NCI-H82 treated with DMSO at 0.1 percent for 48 hours (cell line): ENCODE data around the gene GLIPR2.
A peak's percentile ranks its signal among the peaks of the same experiment; 100 is the strongest.

Source experiments
- DNase-seq: peaks from one replicate; lab custom pipeline; 2025; ENCODE audit not compliant: unreplicated experiment; lab: John Stamatoyannopoulos, UW

Gene GLIPR2

DNA sequence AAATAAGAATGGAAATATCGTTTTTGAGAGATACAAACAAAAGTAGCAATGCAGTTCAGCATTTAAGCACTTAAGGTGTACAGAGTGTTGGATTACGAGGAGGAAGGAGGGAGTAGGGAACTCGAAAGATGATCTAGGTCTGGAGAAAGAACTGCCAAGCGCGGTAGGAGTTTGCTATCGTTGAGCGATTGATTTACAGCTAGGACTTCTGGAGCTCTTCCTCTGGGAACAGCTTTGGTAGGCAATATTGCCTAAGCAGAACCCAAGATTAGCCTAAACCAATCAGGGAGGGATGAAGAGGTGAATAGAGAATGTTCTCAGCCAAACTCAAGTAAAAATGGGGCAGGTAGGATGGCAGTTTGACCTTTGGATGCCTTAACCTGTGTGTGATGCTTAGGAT, 55.2 kb downstream of the GLIPR2 start:
- DNase-seq, result no peak

DNA sequence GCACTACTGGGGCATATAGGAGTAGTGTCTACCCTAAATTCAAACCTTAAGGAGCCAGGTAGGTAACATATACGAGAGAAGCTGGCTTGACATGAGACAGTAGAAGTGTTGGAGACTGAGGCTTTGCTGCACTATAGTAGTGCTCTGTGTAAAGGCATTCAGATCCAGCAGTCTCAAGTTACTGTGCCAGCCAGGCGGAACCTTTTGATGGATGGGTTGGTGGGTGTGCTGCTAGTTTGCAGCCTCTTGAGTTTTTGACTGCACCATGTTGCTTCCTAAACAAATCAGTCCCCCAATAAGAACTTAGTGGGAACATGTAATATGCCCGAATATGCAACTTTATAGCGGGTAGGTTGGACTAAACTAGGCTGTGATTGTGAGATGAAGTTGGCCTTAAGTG, 55.7 kb downstream of the GLIPR2 start:
- DNase-seq, result no peak

DNA sequence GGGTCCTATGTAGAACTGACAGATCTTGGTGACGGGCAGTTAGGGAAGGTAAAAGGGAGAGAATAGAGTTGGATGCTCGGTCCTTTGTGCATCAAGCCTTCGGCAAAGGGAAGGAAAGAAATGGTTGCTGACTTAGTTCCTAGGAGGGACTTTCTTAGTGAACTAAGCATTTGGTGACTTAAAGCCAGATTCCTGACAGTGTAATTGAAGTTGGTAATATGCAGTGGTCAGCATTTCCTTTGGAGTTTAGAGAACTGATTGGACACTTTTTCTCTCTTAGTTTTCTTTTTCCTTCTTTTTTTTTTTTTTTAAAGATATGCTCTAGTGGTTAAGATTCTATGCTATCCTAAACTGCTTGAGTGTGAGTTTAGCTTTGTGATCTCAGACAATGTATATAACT, 56.5 kb downstream of the GLIPR2 start:
- DNase-seq, result no peak

DNA sequence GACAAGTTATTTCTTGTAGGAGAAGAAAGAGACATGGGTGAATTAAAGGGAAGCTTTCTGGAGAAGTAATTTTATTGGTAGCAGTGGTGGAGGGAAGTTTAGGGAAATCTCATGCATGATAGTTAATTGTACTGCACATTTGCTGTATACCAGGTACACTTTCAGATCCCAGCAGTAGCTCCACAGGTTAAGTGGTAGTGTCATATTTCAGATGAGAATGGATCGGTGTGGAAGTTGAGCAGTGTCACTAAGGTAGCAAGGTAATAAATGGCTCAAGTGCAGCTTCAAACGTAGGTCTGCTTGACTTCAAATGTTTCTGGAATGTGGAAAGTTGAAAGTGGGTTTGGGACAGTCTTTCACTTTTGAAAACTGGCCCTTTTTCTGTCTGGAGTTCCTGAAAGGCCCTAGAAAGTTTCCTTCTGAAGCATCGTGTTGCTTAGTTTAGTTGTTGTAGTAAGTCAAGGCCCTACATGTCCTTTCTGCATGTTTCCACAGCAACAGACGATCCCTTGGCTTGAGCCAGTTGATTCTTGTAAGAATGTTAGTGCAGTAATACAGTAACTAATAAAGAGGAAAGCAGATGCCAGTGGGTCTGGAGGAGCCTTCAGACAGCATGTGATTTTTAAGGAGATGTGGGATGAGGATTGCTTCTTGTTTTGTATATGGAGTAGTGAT, 57.9 kb downstream of the GLIPR2 start:
- no peak for DNase-seq

DNA sequence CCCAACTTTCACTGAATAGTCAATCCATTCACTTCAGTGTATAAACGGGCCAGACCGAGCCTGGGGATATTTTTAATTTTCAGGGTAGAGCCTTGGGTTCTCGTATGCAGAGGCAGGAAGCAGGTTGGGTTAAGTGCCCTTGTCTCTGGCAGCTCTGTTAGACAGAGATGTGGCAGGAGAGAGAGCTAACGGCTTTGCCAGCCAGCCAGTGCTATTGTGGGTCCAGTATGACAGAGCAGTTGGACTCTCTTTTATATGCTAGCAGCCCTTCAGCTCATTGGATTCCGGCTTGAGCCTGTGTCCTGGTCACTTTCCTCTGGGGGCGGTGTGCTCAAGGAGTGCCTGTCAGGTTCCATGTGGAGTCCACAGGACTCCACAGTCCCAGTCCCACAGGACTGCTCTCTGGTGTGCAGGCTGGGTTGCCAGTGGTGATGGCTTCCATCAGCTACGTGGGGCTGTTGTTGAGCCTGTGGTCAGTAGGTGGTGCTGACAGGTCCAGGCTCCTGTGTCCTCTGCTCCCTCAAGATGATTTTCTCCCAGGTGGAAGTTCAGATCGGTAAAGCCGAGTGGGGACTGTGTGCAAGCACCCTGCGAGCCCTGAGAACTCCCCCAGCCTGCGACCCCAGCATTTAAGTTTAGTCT, 68.5 kb downstream of the GLIPR2 start:
- DNase-seq, result no peak

DNA sequence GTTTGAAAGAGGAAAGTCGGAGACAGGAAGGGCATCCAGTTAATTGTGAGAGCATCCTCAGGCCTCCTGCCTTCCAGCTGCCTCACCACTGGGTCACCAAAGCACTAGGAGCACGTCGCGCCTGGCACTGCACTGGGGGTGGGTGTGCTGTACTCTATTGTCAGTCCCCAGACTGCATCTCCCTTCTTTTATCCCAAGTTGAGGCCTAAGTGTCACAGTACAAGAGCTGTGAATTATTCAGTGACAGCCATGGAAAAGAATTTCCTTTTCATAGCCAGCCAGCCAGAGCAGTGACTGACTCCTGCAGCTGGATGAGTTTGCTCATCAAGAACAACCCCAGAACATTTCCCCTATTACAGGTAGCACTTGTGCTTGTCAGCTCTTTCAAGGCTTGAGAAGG, 70.5 kb downstream of the GLIPR2 start:
- no peak for DNase-seq

DNA sequence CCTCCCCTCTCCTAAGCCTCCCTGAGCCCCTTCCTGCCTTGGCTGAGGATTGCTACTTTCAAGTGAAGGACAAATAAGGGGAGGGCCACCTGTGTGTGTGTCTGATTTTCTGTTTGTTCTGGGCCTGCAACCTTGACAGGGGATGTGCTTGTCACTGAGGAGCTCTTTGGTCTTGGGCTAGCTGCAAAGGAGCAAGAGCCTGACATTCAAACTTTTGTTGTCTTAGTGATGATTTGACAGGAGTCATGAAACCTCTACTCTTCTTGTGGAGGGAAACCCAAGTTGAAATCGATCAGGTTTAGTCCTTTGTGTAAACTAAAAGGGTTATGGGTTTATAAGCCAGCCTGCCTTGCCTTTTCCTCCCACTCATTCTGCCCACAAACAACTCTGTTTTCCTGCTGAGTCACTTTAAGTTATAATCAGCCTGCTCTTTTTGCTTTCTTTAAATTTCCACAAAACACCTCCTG, 71.0 kb downstream of the GLIPR2 start:
- DNase-seq, result no peak

DNA sequence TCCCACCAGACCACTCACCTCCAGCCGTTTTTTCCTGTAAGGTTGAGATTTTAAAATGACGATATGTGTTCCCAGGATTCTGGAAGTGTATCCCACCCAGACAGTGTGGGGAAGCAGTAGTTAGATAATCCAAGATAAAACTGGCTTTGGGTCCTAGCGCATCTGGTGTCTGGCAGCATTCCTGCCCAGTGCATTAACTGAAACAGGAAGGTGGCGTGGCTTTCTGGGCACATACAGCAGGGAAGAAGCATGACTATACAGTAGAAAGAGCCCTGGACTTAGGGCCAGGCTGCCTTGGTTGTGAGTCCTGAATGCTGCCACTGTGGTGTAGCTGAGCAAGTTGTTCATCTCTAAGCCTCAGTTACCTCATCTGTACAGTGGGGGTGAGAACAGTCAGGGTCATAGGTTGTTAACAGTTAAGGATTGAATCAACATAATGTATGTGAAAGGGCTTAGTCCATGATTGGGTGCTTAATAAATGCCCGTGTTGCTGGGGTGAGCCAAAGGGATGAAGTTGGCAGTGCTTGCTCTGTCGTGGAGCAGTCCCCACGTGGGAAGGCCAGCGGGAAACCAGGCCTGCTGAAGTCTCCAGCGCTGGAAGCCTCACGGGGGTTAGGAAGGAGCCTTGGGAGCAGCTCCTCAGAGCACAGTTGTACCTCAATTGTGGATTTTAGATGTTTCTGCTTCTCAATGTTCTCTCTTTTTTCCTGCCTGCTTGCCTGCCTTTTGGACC, 72.2 kb downstream of the GLIPR2 start:
- DNase-seq, result peak; percentile 12

DNA sequence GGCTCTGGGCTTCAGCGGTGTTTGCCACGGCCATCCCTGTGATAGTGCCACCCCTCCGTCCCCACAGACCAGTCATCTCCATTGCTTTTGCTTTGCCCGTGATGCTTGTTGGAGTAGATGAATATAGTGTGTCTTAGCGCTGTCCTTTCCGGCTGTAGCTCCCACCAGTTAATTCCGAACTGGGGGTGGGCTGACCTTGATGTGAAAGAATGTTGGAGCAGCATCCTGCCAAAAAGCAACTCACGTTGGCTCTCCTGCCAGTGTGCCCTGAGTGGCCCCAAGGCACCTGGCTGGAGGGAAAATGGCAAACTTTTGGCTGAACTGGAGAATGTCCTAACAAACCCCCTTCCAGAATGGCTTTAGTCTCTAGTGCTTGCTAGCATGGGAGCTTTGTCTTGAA, 74.2 kb downstream of the GLIPR2 start:
- DNase-seq, result no peak

DNA sequence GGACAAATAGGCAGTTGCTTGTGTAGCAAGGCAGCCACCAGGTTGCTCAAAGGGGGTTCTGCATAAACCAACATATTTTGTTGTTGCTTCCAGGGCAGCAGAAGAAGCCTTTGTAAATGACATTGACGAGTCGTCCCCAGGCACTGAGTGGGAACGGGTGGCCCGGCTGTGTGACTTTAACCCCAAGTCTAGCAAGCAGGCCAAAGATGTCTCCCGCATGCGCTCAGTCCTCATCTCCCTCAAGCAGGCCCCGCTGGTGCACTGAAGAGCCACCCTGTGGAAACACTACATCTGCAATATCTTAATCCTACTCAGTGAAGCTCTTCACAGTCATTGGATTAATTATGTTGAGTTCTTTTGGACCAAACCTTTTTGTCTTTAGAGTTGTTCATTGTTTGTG, 75.0 kb downstream of the GLIPR2 start:
- peak; percentile 6 for DNase-seq

DNA sequence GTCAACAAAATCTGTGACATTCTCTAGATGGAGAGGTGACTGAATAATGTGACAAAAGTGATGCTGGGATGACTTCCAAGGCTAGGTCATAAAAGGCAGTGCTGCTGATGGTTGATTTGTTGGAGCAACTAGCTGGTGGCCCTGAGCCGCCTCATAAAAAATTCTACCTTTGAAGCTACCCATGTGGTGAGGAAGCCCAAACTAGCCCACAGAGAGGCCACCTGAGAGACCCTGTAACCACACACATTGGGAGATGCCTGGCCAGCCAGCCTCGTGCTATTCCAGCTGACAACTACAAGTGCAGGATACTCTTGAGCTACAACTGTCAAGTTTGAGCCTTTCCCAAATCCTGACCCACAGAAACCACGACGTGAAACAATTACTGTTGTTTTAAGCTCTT, 76.9 kb downstream of the GLIPR2 start:
- DNase-seq, result no peak
